Mesenchymal stem cell (in vitro differentiated cells and primary cell): ENCODE measurements around the gene ATG10.
A peak's percentile ranks its signal among the peaks of the same experiment; 100 is the strongest.

Source experiments
- DNase-seq: peaks from one replicate; pipeline ENCODE4 v3.0.0-alpha.2; 2013
- H2AFZ ChIP-seq: one replicate; pipeline ENCODE4 v1.6.1; 2013; ENCODE audit warnings: low read depth, mild to moderate bottlenecking, control low read depth, inconsistent platforms, low read length, moderate library complexity
- H2AK5ac ChIP-seq: 2 replicates; pipeline ENCODE4 v1.6.1; 2013; ENCODE audit warnings: low read length, moderate library complexity, mild to moderate bottlenecking, inconsistent platforms; ENCODE audit not compliant: severe bottlenecking
- H2BK120ac ChIP-seq: one replicate; pipeline ENCODE4 v1.6.1; 2013; ENCODE audit warnings: low read depth, mild to moderate bottlenecking, inconsistent platforms, low read length, moderate library complexity
- H2BK12ac ChIP-seq, 2 experiments: one replicate each; pipeline ENCODE4 v1.6.1; 2013; ENCODE audit warnings: inconsistent platforms in 2 of 2, low read length in 2 of 2, mild to moderate bottlenecking in 2 of 2, moderate library complexity in 2 of 2, control low read depth in 1 of 2
- H2BK15ac ChIP-seq: one replicate; pipeline ENCODE4 v1.6.1; 2013; ENCODE audit warnings: mild to moderate bottlenecking, low read depth, inconsistent platforms; ENCODE audit not compliant: poor library complexity, severe bottlenecking
- H2BK5ac ChIP-seq: 2 replicates; pipeline ENCODE4 v1.6.1; 2013; ENCODE audit warnings: low read depth, mild to moderate bottlenecking, low read length, control low read depth, inconsistent platforms; ENCODE audit not compliant: poor library complexity, severe bottlenecking
- H3K14ac ChIP-seq, 2 experiments: one replicate each; pipeline ENCODE4 v1.6.1; 2013; ENCODE audit warnings: inconsistent platforms in 2 of 2, low read length in 2 of 2, control low read depth in 1 of 2, mild to moderate bottlenecking in 1 of 2, moderate library complexity in 1 of 2
- H3K18ac ChIP-seq, 2 experiments: one replicate each; pipeline ENCODE4 v1.6.1; 2013; ENCODE audit warnings: inconsistent platforms in 2 of 2, low read length in 2 of 2, control low read depth in 1 of 2, low read depth in 1 of 2, mild to moderate bottlenecking in 1 of 2
- H3K23ac ChIP-seq, 2 experiments: one replicate each; pipeline ENCODE4 v1.6.1; 2013; ENCODE audit warnings: inconsistent platforms in 2 of 2, low read length in 2 of 2, mild to moderate bottlenecking in 2 of 2, moderate library complexity in 2 of 2, control low read depth in 1 of 2
- H3K27ac ChIP-seq: 2 replicates; pipeline ENCODE4 v1.5.1; 2013; ENCODE audit warnings: mild to moderate bottlenecking, moderate library complexity, low read length, control low read depth, inconsistent platforms; ENCODE audit not compliant: poor library complexity, severe bottlenecking
- H3K27me3 ChIP-seq, 2 experiments: 2 replicates each; pipeline versions ENCODE4 v1.6.1 to v1.7.0; 2013; ENCODE audit warnings: low read length in 2 of 2, mild to moderate bottlenecking in 2 of 2, moderate library complexity in 2 of 2, control low read depth in 1 of 2, inconsistent platforms in 1 of 2; ENCODE audit not compliant: control insufficient read depth in 1 of 2, insufficient read depth in 1 of 2
- H3K36me3 ChIP-seq, 2 experiments: 2 replicates each; pipeline versions ENCODE4 v1.6.1 to v1.7.0; 2013; ENCODE audit warnings: low read length in 2 of 2, control low read depth in 1 of 2, inconsistent platforms in 1 of 2, low read depth in 1 of 2, mild to moderate bottlenecking in 1 of 2; ENCODE audit not compliant: insufficient read depth in 2 of 2, control insufficient read depth in 1 of 2
- H3K4ac ChIP-seq, 2 experiments: one replicate each; pipeline ENCODE4 v1.6.1; 2013; ENCODE audit warnings: inconsistent platforms in 2 of 2, low read length in 2 of 2, mild to moderate bottlenecking in 2 of 2, moderate library complexity in 2 of 2, control low read depth in 1 of 2, low read depth in 1 of 2
- H3K4me1 ChIP-seq: 2 replicates; pipeline ENCODE4 v1.6.1; 2013; ENCODE audit warnings: low read depth, low read length, control low read depth; ENCODE audit not compliant: control insufficient read depth, insufficient read depth
- H3K4me2 ChIP-seq: 2 replicates; pipeline ENCODE4 v1.6.1; 2013; ENCODE audit warnings: low read length, mild to moderate bottlenecking, inconsistent platforms; ENCODE audit not compliant: poor library complexity, severe bottlenecking
- H3K4me3 ChIP-seq, 2 experiments: 2 replicates each; pipeline versions ENCODE4 v1.5.1 to v1.7.0; 2013; ENCODE audit warnings: low read length in 2 of 2, mild to moderate bottlenecking in 2 of 2, control low read depth in 1 of 2, low read depth in 1 of 2; ENCODE audit not compliant: insufficient read depth in 1 of 2
- H3K79me1 ChIP-seq: replicated peaks from 2 replicates; pipeline ENCODE4 v1.6.1; 2013; ENCODE audit warnings: mild to moderate bottlenecking, control low read depth, low read length, inconsistent platforms; ENCODE audit not compliant: poor library complexity, severe bottlenecking
- H3K9ac ChIP-seq: 2 replicates; pipeline ENCODE4 v1.7.0; 2013; ENCODE audit warnings: mild to moderate bottlenecking, low read length, moderate library complexity
- H3K9me3 ChIP-seq: 2 replicates; pipeline ENCODE4 v1.7.0; 2013; ENCODE audit warnings: mild to moderate bottlenecking, low read length; ENCODE audit not compliant: control insufficient read depth
- H4K8ac ChIP-seq: one replicate; pipeline ENCODE4 v1.6.1; 2013; ENCODE audit warnings: inconsistent platforms, mild to moderate bottlenecking, low read length, moderate library complexity
- H4K91ac ChIP-seq: one replicate; pipeline ENCODE4 v1.6.1; 2013; ENCODE audit warnings: mild to moderate bottlenecking, low read length, inconsistent platforms
- WGBS: methylation state at CpG from one replicate; pipeline ENCODE4 v1.1.7; 2013; ENCODE audit warnings: mixed read lengths; 5-methylcytosine and 5-hydroxymethylcytosine counted together

Gene ATG10

GRCh38 chr5:82154776-82155175 is 183.0 kb downstream of the ATG10 start:
- H3K79me1 ChIP-seq, result peaks cover 3% of the 10 kb centered on the region
- no peak overlapping the region for H3K4me2 ChIP-seq
- no peak overlapping the region for H3K27ac ChIP-seq
- H4K91ac ChIP-seq, result no peak overlapping the region
- H3K18ac ChIP-seq, result no peak overlapping the region
- H2AK5ac ChIP-seq, result no peak overlapping the region
- H3K9ac ChIP-seq, result no peak overlapping the region
- H3K27me3 ChIP-seq, result no peaks in the 10 kb centered on the region
- no peak overlapping the region for H2BK5ac ChIP-seq
- no peak overlapping the region for H2BK12ac ChIP-seq
- no peak overlapping the region for H2AFZ ChIP-seq
- H3K36me3 ChIP-seq, result no peaks in the 10 kb centered on the region
- H3K4ac ChIP-seq, result no peak overlapping the region
- H2BK15ac ChIP-seq, result no peak overlapping the region
- H4K8ac ChIP-seq, result no peak overlapping the region
- no peak overlapping the region for H2BK120ac ChIP-seq
- no peak overlapping the region for H3K4me3 ChIP-seq
- DNase-seq, result no peak
- H3K14ac ChIP-seq, result no peak overlapping the region
- H3K4me1 ChIP-seq, result peaks cover 4% of the 10 kb centered on the region
- no peaks in the 10 kb centered on the region for H3K9me3 ChIP-seq
- no peak overlapping the region for H3K23ac ChIP-seq
- WGBS, result no CpG with 5 or more reads among the region's 1 CpG

- no peak overlapping the region for H3K4ac ChIP-seq
- WGBS, result 18% methylated on average over 1 of the region's 1 CpG
- H3K4me3 ChIP-seq, result no peak overlapping the region
- H3K14ac ChIP-seq, result no peak overlapping the region
- no peak overlapping the region for H3K23ac ChIP-seq
- no peak overlapping the region for H4K8ac ChIP-seq
- H2BK15ac ChIP-seq, result no peak overlapping the region
- H3K27ac ChIP-seq, result no peak overlapping the region
- no peak overlapping the region for H4K91ac ChIP-seq
- H3K18ac ChIP-seq, result no peak overlapping the region
- peaks cover 3% of the 10 kb centered on the region for H3K79me1 ChIP-seq
- no peak overlapping the region for H2BK120ac ChIP-seq
- no peaks in the 10 kb centered on the region for H3K9me3 ChIP-seq
- no peak for DNase-seq
- no peak overlapping the region for H2BK5ac ChIP-seq
- H2BK12ac ChIP-seq, result no peak overlapping the region
- no peak overlapping the region for H3K9ac ChIP-seq
- H3K27me3 ChIP-seq, result no peaks in the 10 kb centered on the region
- H2AFZ ChIP-seq, result no peak overlapping the region
- H3K4me2 ChIP-seq, result no peak overlapping the region
- H3K4me1 ChIP-seq, result peaks cover 4% of the 10 kb centered on the region
- H2AK5ac ChIP-seq, result no peak overlapping the region
- no peaks in the 10 kb centered on the region for H3K36me3 ChIP-seq
These were observed 183.5 kb downstream of the ATG10 start for GRCh38 chr5:82155305-82155704.

- Histone ChIP-seq H2BK5ac (no peak overlapping the region), H3K27ac (no peak overlapping the region), H3K4ac (no peak overlapping the region), H2BK15ac (no peak overlapping the region), H3K4me3 (no peak overlapping the region), H2BK12ac (no peak overlapping the region), H3K14ac (no peak overlapping the region), H2AK5ac (no peak overlapping the region), H4K8ac (no peak overlapping the region), H4K91ac (no peak overlapping the region), H3K36me3 (no peaks in the 10 kb centered on the region), H3K9me3 (no peaks in the 10 kb centered on the region), H2AFZ (no peak overlapping the region), H3K27me3 (no peaks in the 10 kb centered on the region), H3K4me2 (no peak overlapping the region), H3K18ac (no peak overlapping the region), H3K23ac (no peak overlapping the region), H3K79me1 (peaks cover 3% of the 10 kb centered on the region), H3K4me1 (peaks cover 2% of the 10 kb centered on the region), H2BK120ac (no peak overlapping the region), H3K9ac (no peak overlapping the region)
- no peak for DNase-seq
- 50% methylated on average over 3 of the region's 4 CpGs for WGBS
These were observed 185.1 kb downstream of the ATG10 start for GRCh38 chr5:82156874-82157273.

GRCh38 chr5:82158755-82159413 is 187.1 kb downstream of the ATG10 start:
- Histone ChIP-seq H2AK5ac (no peak overlapping the region), H3K27me3 (no peaks in the 10 kb centered on the region), H3K18ac (no peak overlapping the region), H3K23ac (no peak overlapping the region), H2AFZ (no peak overlapping the region), H3K4me1 (no peaks in the 10 kb centered on the region), H2BK5ac (peak overlapping the region; percentile 19), H3K9ac (no peak overlapping the region), H3K79me1 (peaks cover 4% of the 10 kb centered on the region), H2BK15ac (no peak overlapping the region), H2BK120ac (no peak overlapping the region), H4K91ac (no peak overlapping the region), H3K4me2 (no peak overlapping the region), H2BK12ac (no peak overlapping the region), H3K4ac (no peak overlapping the region), H3K4me3 (no peak overlapping the region), H3K14ac (no peak overlapping the region), H3K9me3 (no peaks in the 10 kb centered on the region), H3K27ac (no peak overlapping the region), H3K36me3 (no peaks in the 10 kb centered on the region), H4K8ac (no peak overlapping the region)
- WGBS, result no CpG with 5 or more reads among the region's 3 CpGs
- peak; percentile 66 for DNase-seq
